CD4-positive, CD25-positive, alpha-beta regulatory T cell (primary cell): ENCODE measurements around the gene RND1. TPM values are rescaled to one million over a fixed set of nuclear protein-coding genes. Genes with fewer than 3 reads are reported as not detected.
"Not testable (repeated sequence)": the region's sequence is repeated elsewhere in the genome, so short reads cannot be mapped to it uniquely, and the experiment has no call there.

Source experiments
- ATAC-seq, 2 donors: fragments of 150-1000 bp; cut with Tn5 transposase; one replicate each; pipeline ENCODE4 v1.10.0; 2021; ENCODE audit warnings: low read depth in 2 of 2, moderate number of reproducible peaks in 2 of 2, moderate library complexity in 1 of 2
- DNase-seq, 3 donors: peaks; one replicate each; pipeline versions ENCODE4 v3.0.0 to v3.0.0-alpha.2; 2012 to 2022; ENCODE audit warnings: mixed read lengths in 1 of 3
- H3K27ac ChIP-seq: one replicate; pipeline ENCODE4 v1.7.0; 2013; ENCODE audit warnings: mild to moderate bottlenecking, low read length; ENCODE audit not compliant: insufficient read depth, poor library complexity, severe bottlenecking
- H3K27me3 ChIP-seq: one replicate; pipeline ENCODE4 v1.7.0; 2013; ENCODE audit warnings: low read length; ENCODE audit not compliant: control insufficient read depth, insufficient read depth
- H3K36me3 ChIP-seq: one replicate; pipeline ENCODE4 v1.7.0; 2013; ENCODE audit warnings: mild to moderate bottlenecking, low read length, moderate library complexity; ENCODE audit not compliant: control insufficient read depth, insufficient read depth
- H3K4me1 ChIP-seq: 2 replicates; pipeline ENCODE4 v1.7.0; 2013; ENCODE audit warnings: mild to moderate bottlenecking, low read length; ENCODE audit not compliant: insufficient read depth, control insufficient read depth, poor library complexity, severe bottlenecking
- H3K4me3 ChIP-seq: one replicate; pipeline ENCODE4 v1.7.0; 2013; ENCODE audit warnings: low read depth, mild to moderate bottlenecking, low read length, moderate library complexity
- H3K9me3 ChIP-seq, 2 experiments: 1 replicate in 1 of 2; 2 replicates in 1 of 2; pipeline ENCODE4 v1.7.0; 2013; ENCODE audit warnings: low read length in 2 of 2, mild to moderate bottlenecking in 1 of 2, moderate library complexity in 1 of 2; ENCODE audit not compliant: control insufficient read depth in 2 of 2
- H3K27ac Mint-ChIP-seq, 3 donors: one replicate each; pipeline ENCODE4 v1.8.0; 2020 to 2022; ENCODE audit warnings: mild to moderate bottlenecking in 3 of 3, mixed read lengths in 3 of 3, moderate library complexity in 2 of 3
- H3K27me3 Mint-ChIP-seq: one replicate; pipeline ENCODE4 v1.8.0; 2022; ENCODE audit warnings: mild to moderate bottlenecking, mixed read lengths
- H3K36me3 Mint-ChIP-seq: one replicate; pipeline ENCODE4 v1.8.0; 2020; ENCODE audit warnings: mixed read lengths
- H3K4me1 Mint-ChIP-seq, 4 donors: one replicate each; pipeline ENCODE4 v1.8.0; 2020 to 2022; ENCODE audit warnings: mixed read lengths in 4 of 4, mild to moderate bottlenecking in 1 of 4
- H3K4me3 Mint-ChIP-seq, 4 donors: one replicate each; pipeline ENCODE4 v1.8.0; 2020 to 2022; ENCODE audit warnings: mild to moderate bottlenecking in 4 of 4, mixed read lengths in 4 of 4, moderate library complexity in 3 of 4
- H3K9me3 Mint-ChIP-seq, 7 donors: one replicate each; pipeline ENCODE4 v1.8.0; 2020 to 2022; ENCODE audit warnings: mixed read lengths in 7 of 7, mild to moderate bottlenecking in 3 of 7, moderate library complexity in 2 of 7
- polyA plus RNA-seq, 4 donors: library from polyadenylated mRNA; unstranded; fragments of 300-500 nt; fragmentation: Illumina TruSeq; gene quantifications; one replicate each; pipeline ENCODE4 v1.2.3, GENCODE V29; 2021
- total RNA-seq: library from RNA; stranded (reverse); gene quantifications from one replicate; pipeline ENCODE4 v1.2.3, GENCODE V29; 2022

RND1 gene
- total and polyA plus RNA-seq, 5 donors from 2014 or later = 0.13 to 7.3 (median 0.60) TPM

DNA sequence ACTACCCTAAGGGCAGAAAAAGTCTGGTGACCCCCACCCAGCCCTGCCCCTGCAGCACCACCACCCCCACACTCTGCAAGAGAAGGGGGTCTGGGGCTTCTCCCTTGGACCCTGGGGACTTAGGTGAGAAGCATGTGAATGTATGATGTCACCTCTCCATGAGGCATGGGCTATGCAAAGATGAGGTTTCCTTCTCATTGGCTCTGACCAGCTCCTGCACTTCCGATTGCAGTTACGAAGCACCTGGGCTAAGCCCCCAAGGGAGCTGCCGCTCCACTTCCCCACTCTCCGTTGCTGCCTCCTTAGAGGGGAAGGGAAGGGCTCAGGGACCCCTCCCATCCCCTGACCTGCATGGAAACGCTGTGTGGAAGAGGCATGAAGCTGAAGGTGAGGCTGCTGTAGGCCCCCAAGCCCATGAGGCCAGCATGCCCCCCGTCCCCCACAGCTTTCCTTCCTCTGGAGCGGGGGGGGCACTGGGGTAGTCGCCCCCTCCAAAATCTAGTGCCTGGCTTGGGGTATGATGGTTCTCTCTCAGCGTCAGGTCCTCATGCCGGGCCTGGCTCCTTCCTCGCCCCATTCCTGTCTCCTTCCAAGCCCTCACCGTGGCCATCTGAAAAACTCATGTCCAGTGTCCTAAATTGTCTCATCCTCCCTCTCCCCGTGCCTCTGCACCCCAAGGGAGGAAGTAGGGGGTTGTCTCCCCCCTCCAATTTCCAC, 8.2 kb downstream of the RND1 start:
- no peak overlapping the region for H3K4me3 ChIP-seq
- Mint-ChIP-seq H3K27ac (no peak overlapping the region), H3K4me3 (no peak overlapping the region), H3K4me1 (peaks cover 4 to 10% (median 6%) of the 10 kb centered on the region in 4 donors), H3K27me3 (peaks cover 5% of the 10 kb centered on the region), H3K36me3 (no peaks in the 10 kb centered on the region), H3K9me3 (no peaks in the 10 kb centered on the region)
- ATAC-seq (no peak), DNase-seq (no peak)
- H3K9me3 ChIP-seq = no peaks in the 10 kb centered on the region
- no peak overlapping the region for H3K27ac ChIP-seq
- H3K36me3 ChIP-seq = no peaks in the 10 kb centered on the region
- H3K4me1 ChIP-seq = peaks cover 6% of the 10 kb centered on the region
- no peaks in the 10 kb centered on the region for H3K27me3 ChIP-seq

DNA sequence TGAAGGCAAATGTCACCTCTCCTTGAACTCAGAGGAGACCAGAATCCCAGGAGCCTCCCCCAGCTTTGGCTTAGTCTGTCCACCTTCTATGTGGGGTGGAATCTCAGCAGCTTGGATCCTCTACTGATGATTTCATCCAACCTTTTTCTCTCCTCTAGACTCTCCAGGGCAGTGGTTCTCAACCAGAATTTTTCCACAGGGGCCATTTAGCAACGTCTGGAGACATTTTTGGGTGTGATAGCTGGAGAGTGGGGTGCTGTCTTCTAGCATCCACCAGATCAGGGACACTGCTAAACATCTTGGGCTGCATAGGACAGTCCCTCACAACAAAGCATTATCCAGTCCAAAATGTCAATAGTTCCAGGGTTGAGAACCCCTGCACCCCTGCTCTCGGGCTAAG, 9.3 kb downstream of the RND1 start:
- Mint-ChIP-seq H3K27me3 (no peaks in the 10 kb centered on the region), H3K4me1 (peaks cover 4 to 16% (median 12%) of the 10 kb centered on the region in 4 donors), H3K36me3 (no peaks in the 10 kb centered on the region), H3K9me3 (no peaks in the 10 kb centered on the region), H3K4me3 (no peak overlapping the region), H3K27ac (no peak overlapping the region)
- ATAC-seq (no peak), DNase-seq (no peak)
- Histone ChIP-seq H3K27ac (no peak overlapping the region), H3K9me3 (no peaks in the 10 kb centered on the region), H3K4me1 (peaks cover 9% of the 10 kb centered on the region), H3K27me3 (no peaks in the 10 kb centered on the region), H3K36me3 (no peaks in the 10 kb centered on the region), H3K4me3 (no peak overlapping the region)

DNA sequence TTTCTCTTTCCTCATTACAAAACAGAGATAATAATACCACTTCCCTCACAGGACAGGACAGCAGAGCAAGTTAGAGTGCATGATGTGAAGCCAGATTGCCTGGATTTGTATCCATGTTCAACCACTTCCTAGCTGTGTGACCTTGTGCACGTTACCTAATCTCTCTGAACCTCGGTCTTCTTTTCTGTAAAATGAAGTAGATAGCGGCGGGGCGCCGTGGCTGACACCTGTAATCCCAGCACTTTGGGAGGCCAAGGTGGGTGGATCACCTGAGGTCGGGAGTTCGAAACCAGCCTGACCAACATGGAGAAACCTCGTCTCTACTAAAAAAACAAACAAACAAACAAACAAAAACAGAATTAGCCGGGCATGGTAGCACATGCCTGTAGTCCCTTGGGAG, 10.7 kb downstream of the RND1 start:
- not testable (repeated sequence) for H3K36me3 ChIP-seq, H3K27me3 ChIP-seq, H3K9me3 Mint-ChIP-seq, H3K4me3 Mint-ChIP-seq, H3K4me3 ChIP-seq, ATAC-seq, H3K36me3 Mint-ChIP-seq, H3K27me3 Mint-ChIP-seq, H3K27ac ChIP-seq, DNase-seq, H3K27ac Mint-ChIP-seq, H3K9me3 ChIP-seq
- peaks cover 23% of the 10 kb centered on the region for H3K4me1 ChIP-seq
- H3K4me1 Mint-ChIP-seq = peaks cover 15 to 31% (median 26%) of the 10 kb centered on the region in 4 donors

DNA sequence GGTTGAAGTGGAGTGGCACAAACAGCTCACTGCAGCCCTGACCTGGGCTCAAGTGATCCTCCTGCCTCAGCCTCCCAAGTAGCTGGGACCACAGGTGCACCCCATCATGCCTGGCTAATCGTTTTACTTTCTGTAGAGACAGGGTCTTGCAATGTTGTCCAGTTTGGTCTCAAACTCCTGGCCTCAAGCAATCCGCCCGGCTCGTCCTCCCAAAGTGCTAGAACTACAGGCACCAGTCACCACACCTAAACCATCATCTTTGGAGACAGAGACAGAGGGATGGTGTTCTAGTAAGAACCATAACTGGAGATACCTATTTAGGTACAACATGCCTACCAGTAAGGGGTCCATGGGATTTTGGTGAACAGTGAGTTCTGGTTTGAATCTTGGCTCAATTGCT, 11.2 kb downstream of the RND1 start:
- H3K36me3 ChIP-seq = peaks cover 6% of the 10 kb centered on the region
- H3K27me3 ChIP-seq = no peaks in the 10 kb centered on the region
- Mint-ChIP-seq H3K36me3 (peaks cover 5% of the 10 kb centered on the region), H3K4me3 (no peak overlapping the region), H3K27me3 (no peaks in the 10 kb centered on the region), H3K4me1 (peaks cover 19 to 35% (median 30%) of the 10 kb centered on the region in 4 donors), H3K27ac (no peak overlapping the region), H3K9me3 (no peaks in the 10 kb centered on the region)
- no peak overlapping the region for H3K4me3 ChIP-seq
- H3K9me3 ChIP-seq = no peaks in the 10 kb centered on the region
- ATAC-seq (no peak), DNase-seq (no peak)
- H3K4me1 ChIP-seq = peaks cover 23% of the 10 kb centered on the region
- no peak overlapping the region for H3K27ac ChIP-seq

DNA sequence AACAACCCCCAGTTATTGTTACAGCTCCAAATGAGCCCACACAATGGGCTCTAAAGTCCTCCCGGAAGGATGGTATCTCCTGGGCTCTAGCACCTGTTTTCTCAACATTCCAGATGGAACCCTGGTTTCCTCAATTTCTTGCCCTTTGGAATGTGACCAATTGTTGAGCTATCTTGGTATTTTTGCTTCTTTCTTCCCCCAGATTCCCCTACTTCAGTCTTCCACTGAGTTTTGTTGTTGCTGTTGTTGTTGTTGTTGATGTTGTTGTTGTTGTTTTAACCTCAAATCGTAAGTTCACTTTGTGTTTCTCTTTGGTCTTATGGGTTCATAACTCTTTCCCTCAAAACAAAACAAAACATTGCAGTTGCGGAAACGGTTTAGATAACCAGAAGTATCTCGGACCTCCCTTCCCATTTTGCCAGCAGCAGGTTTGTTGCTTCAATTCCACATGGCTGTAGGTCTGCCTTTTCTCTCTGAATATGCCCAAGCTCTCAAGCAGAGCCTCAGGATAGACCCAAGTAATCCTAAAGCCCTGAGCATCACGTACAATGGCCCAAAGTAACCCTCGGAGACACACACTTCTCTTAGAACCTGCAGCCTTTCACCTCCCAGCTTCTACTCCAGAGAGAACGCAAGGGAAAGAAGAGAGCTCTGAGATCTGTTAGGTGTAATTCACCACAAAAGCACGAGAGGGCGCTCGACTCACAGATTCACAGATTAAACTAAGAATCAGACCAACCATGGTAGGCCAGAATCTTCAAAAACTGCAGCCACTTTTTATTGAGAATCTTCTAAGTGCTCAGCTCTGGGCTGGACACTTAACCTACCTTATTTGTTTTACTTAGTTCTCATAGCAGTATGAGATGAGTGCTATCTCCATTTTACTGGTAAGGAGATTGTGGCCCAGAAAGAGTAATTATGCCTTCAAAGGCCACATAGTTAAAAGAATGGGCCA, 12.7 kb downstream of the RND1 start:
- peaks cover 5% of the 10 kb centered on the region for H3K36me3 Mint-ChIP-seq
- peak overlapping the region; percentile 91 to 98 (median 94) for H3K4me3 Mint-ChIP-seq
- no peaks in the 10 kb centered on the region for H3K9me3 Mint-ChIP-seq
- H3K36me3 ChIP-seq = peaks cover 11% of the 10 kb centered on the region
- no peaks in the 10 kb centered on the region for H3K27me3 Mint-ChIP-seq
- H3K9me3 ChIP-seq = no peaks in the 10 kb centered on the region
- DNase-seq (peak; percentile 78 to 95 (median 88)), ATAC-seq (peak; percentile 26)
- H3K27me3 ChIP-seq = no peaks in the 10 kb centered on the region
- peak overlapping the region; percentile 89 for H3K27ac ChIP-seq
- peaks cover 22 to 46% (median 33%) of the 10 kb centered on the region in 4 donors for H3K4me1 Mint-ChIP-seq
- peak overlapping the region; percentile 96 for H3K4me3 ChIP-seq
- H3K4me1 ChIP-seq = peaks cover 23% of the 10 kb centered on the region
- H3K27ac Mint-ChIP-seq = peak overlapping the region; percentile 99 to 100 (median 99)

DNA sequence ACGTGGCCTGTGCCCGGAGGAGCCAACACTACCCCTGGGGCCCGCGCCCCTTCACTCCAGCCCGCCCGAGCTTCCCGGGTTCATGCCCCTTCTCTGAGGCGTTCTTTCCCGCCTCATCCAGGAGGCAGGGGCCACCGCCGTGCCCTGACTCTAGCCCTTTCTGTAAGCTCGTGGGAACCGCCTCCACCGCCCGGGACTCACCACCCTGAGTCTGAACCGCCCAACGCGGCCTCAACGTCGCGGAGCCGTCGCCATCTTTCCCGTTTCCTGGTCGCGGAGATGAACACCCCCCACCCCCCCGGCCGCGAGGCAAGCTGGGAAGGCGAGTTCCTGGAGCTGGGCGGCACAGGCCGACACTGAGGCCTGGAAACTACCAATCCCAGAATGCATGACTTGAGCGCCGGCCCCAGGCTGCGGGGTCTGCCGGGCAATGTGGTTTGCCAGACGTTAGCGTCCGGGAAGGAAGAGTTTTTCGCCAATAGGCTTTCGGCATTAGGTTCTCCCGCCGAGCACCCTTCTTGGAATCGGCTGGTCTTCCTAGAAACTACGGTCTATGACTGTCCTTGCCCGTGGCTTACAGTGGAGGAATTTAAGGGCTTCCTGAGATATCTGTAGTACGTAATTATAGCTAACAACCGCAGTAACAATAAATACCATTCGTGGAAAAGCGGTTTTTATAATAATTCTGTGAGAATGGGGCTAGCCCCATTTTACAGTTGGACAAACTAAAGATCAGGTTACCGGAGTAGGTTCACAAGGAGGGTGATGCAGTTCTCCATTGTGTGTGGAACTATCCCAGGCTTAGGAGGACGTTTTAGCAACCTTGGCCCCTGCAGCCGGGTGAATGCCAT, 13.6 kb downstream of the RND1 start, which contains the start of gene DDX23:
DDX23 (minus strand) TSS at position 281 of the 851 bp plus-strand sequence. CDS start 6,381 bp downstream, outside the sequence.
- H3K4me1 ChIP-seq = peaks cover 23% of the 10 kb centered on the region
- Mint-ChIP-seq H3K4me3 (peak within 1 kb of the TSS; percentile 91 to 98 (median 94)), H3K36me3 (peaks cover 5% of the 10 kb centered on the region), H3K27me3 (no peaks in the 10 kb centered on the region), H3K27ac (peak within 1 kb of the TSS; percentile 99 to 100 (median 99)), H3K4me1 (peaks cover 22 to 51% (median 34%) of the 10 kb centered on the region in 4 donors), H3K9me3 (no peaks in the 10 kb centered on the region)
- H3K36me3 ChIP-seq = peaks cover 17% of the 10 kb centered on the region
- H3K9me3 ChIP-seq = no peaks in the 10 kb centered on the region
- DNase-seq (peak; percentile 91 to 99 (median 91)), ATAC-seq (peak; percentile 95)
- peak within 1 kb of the TSS; percentile 89 for H3K27ac ChIP-seq
- no peaks in the 10 kb centered on the region for H3K27me3 ChIP-seq
- H3K4me3 ChIP-seq = peak within 1 kb of the TSS; percentile 96

DNA sequence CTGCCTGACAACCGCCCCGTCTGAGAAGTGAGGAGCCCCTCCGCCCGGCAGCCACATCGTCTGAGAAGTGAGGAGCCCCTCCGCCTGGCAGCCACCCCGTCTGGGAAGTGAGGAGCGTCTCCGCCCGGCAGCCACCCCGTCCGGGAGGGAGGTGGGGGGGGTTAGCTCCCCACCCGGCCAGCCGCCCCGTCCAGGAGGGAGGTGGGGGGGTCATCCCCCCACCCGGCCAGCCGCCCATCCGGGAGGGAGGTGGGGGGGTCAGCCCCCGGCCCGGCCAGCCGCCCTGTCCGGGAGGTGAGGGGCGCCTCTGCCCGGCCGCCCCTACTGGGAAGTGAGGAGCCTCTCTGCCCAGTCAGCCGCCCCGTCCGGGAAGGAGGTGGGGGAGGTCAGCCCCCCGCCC, 23.6 kb downstream of the RND1 start:
- H3K27me3 Mint-ChIP-seq, H3K9me3 Mint-ChIP-seq, DNase-seq, H3K27me3 ChIP-seq, H3K9me3 ChIP-seq, ATAC-seq, H3K4me1 ChIP-seq, H3K27ac ChIP-seq, H3K4me3 Mint-ChIP-seq, H3K4me3 ChIP-seq, H3K27ac Mint-ChIP-seq: not testable (repeated sequence)
- Mint-ChIP-seq H3K4me1 (peaks cover 0 to 14% (median 7%) of the 10 kb centered on the region in 4 donors), H3K36me3 (peaks cover 25% of the 10 kb centered on the region)
- peaks cover 64% of the 10 kb centered on the region for H3K36me3 ChIP-seq
